Liver (tissue), 2 donors: ENCODE results near the gene NRDC.

Experiments
- CTCF ChIP-seq: fragments of 150-350 bp; IDR thresholded peaks from 2 replicates; pipeline ENCODE4 v1.5.1; 2017; ENCODE audit warnings: improper control_type of control experiment, low read depth, low read length; ENCODE audit not compliant: missing input control
- FOXA1 ChIP-seq: IDR thresholded peaks from 2 replicates; pipeline ENCODE4 v1.6.1; 2016; ENCODE audit warnings: antibody characterized with exemption
- donor health status: healthy.

- TF ChIP-seq CTCF (no peak), FOXA1 (no peak)
These were observed 38.3 kb downstream of the NRDC start for GRCh38 chr1:51840182-51840581.
